ENCODE results near the gene LIN28B.
A peak's percentile ranks its signal among the peaks of the same experiment; 100 is the strongest.
"Not testable (repeated sequence)": the region's sequence is repeated elsewhere in the genome, so short reads cannot be mapped to it uniquely, and the experiment has no call there.

Gene LIN28B

GRCh38 chr6:105075210-105075609 lies 118.3 kb downstream of the LIN28B start:
- DNase-seq: no peak

DNA sequence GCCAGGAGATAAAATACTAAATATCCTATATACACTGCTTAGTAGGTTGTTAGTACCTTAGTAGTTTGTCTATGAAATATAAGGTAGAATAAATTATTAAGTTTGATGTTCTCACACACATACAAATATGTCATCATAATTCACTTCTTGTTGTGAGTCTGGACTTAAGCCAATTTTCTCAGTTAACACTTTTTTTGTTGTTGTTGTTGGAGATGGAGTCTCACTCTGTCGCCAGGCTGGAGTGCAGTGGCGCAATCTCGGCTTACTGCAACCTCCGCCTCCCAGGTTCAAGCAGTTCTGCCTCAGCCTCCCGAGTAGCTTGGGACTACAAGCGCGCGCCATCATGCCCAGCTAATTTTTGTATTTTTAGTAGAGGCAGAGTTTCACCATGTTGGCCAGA lies 119.5 kb downstream of the LIN28B start:
- not testable (repeated sequence) for DNase-seq

GRCh38 chr6:105077596-105078385 lies 120.9 kb downstream of the LIN28B start:
- DNase-seq: peak; percentile 34

- DNase-seq: no peak
These were observed 121.4 kb downstream of the LIN28B start for GRCh38 chr6:105078386-105078708.

GRCh38 chr6:105080279-105080678 lies 123.4 kb downstream of the LIN28B start:
- no peak for DNase-seq

DNA sequence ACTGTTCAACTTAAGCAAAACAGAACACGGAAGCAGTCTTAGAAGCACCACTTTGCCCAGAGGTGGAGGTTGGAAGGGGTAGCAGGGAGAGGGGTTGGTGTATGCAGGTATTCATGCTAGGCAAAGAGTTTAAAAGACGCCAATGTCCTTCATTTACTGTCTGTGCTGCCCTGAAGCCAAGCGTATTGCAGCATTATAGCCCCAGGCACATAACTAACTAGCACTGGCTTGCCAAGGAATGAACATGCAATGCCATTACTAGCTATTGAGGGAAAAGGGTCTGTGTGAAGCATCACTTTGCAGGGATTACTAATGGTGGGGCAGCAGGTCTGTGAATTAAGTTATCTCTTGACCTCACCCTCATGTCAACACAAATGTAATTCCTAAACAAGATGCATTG lies 124.8 kb downstream of the LIN28B start:
- DNase-seq: not testable (repeated sequence)

GRCh38 chr6:105087571-105088211 lies 130.8 kb downstream of the LIN28B start:
- DNase-seq: peak; percentile 63

DNA sequence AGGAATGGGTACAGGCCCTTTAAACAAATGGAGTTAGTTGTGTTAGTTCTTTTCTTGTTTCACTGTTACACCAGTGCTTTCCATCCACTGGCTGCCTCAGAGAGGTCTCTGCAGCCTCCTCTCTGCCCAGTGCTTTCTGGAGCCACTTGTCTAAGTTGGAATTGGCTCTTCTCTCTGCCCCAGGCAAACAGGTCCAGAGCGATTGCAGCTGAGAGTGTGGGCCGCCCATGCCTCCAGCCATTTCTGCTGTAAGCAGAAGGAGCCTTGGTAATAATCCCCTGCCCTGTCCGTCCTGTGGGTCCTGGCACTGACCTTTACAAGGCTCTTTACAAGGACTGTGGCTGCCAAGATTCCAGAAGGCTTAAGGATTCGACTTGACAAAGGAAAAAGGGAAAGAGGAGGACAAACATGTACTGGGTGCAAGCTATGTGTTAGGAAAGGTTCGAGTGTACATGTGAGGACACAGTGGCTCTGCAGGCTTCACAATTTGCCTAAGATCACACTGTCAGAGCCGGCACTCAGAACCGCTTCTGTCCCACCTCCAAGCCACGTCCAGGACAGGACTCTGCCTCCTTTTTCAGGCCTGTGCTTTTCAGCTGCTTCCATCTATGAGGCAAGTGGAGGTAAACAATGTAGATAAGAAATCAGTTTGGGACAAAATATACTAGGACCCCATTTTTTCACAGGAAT lies 134.4 kb downstream of the LIN28B start:
- DNase-seq: no peak

GRCh38 chr6:105094133-105094640 lies 137.3 kb downstream of the LIN28B start:
- DNase-seq: no peak

DNA sequence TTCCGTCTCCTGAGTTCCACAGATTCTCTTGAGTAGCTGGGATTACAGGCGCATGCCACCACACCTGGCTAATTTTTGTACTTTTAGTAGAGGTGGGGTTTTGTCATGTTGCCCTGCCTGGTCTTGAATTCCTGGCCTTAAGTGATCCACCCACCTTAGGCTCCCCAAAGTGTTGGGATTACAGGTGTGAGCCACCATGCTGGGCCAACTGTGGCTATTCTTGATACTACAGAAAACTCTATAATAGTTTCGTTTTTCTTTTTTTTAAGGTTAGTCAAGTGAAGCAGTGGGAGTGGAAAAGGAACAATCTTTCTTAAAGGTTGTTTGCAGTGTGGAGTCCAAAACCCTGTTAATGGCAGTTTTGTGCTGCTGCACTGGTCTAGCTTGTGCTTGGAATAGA lies 138.2 kb downstream of the LIN28B start:
- DNase-seq: no peak

- DNase-seq: no peak
These were observed 140.4 kb downstream of the LIN28B start for GRCh38 chr6:105097288-105097687.

DNA sequence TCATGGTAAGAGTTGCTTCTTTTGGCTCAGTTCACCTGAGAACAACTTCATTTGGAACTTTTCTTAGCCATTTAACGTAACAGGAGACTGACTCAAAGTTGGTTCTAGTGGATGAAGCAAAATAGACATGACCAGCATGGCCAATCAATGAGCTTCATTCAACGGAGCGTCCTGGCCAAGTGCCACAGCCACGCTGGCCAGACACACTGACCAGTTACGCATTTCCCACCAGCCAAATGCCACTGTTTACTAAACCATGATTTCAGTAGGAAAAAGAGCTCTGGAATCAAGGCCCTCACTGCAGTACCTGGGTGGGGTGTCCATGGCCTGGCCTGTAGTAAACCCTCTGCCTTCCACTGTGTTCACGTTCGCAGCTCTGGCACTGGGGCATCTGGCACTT lies 142.5 kb downstream of the LIN28B start:
- no peak for DNase-seq

- DNase-seq: no peak
These were observed 145.3 kb downstream of the LIN28B start for GRCh38 chr6:105102186-105102585.

- no peak for DNase-seq
These were observed 148.2 kb downstream of the LIN28B start for GRCh38 chr6:105105094-105105493.

GRCh38 chr6:105106260-105106659 lies 149.4 kb downstream of the LIN28B start:
- DNase-seq: no peak

GRCh38 chr6:105107207-105107606 lies 150.3 kb downstream of the LIN28B start:
- no peak for DNase-seq

GRCh38 chr6:105108631-105109262 lies 151.8 kb downstream of the LIN28B start:
- no peak for DNase-seq

DNA sequence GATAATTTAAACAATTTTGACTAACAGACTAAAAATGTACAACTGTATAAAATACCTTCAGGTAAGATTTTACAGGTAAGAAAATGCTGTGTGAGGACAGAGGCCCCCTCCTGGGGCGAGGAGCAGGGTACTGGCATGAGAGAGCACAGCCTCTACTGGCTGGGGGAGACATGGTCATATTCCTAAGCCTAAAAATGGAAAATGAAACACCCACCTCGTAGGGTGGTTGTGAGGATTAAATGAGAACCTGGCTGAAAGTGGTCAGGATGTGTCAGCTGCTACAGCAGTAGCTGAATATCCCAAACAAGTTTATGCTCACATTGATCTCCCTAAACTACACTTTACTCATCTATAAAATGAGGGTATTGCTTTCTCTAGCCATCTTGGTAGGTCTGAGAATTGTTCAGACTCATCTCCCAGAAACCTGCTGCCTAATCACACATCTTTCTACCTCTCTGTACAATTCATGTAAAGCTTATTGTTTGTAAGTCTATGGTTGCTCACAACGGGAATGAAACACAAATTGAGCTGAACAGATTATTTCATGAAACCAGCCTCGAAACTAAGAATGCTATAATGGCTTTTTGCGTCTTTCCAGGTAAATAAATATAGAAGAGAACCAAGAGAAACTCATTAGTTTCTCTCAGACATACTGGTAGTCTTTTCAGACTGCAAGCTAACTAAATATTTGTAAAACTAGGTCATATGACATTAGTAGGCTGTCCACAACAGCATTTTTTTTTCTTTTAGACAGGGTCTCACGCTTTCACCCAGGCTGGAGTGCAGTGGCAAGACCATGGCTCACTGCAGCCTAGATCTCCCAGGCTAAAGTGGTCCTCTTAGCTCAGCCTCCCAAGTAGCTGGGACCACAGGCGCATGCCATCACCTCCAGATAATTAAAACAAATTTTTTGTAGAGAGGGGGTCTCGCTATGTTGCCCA lies 153.3 kb downstream of the LIN28B start:
- no peak for DNase-seq

DNA sequence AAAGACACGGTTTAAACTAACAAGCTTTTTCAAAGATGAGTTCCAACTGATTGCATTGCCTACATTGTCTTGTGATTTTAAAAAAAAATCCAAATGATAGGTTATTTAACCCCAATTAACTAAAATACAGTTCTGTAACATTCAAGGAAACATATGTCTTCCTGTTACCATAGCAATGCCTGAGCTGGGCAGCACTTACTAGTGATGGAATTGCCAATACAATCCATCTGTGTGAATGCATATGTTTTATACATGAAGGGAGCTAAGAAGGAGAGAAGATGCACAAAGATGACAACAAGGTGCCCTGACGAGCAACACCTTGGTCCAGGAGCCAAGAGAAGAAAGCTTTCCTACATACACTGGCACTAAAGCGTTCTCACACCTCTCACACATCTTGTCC lies 154.2 kb downstream of the LIN28B start:
- no peak for DNase-seq

- DNase-seq: no peak
These were observed 155.0 kb downstream of the LIN28B start for GRCh38 chr6:105111871-105112270.

GRCh38 chr6:105112577-105112976 lies 155.7 kb downstream of the LIN28B start:
- DNase-seq: no peak

DNA sequence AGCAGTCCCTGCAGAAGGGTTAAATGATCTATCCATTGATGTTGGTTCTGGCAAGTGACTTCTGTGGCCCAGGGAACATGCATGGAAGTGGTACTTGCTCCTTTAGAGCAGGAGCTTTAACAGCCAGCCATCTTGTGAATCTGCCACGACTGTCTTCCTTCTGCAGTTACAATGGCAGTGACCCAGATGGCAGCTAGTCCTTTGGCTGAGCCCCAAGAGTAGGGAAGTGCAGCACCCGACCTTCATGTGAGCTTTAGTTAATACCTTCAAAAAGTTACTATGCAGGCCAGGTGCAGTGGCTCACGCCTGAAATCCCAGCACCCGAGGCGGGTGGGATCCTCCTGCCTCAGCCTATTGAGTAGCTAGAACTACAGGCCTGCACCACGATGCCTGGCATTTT lies 156.5 kb downstream of the LIN28B start:
- no peak for DNase-seq
